DMS153 (cell line): ENCODE data around the gene PXN.
A peak's percentile ranks its signal among the peaks of the same experiment; 100 is the strongest.

ENCODE experiments used
- DNase-seq: peaks from one replicate; lab custom pipeline; 2025; lab: John Stamatoyannopoulos, UW

The PXN gene

DNA sequence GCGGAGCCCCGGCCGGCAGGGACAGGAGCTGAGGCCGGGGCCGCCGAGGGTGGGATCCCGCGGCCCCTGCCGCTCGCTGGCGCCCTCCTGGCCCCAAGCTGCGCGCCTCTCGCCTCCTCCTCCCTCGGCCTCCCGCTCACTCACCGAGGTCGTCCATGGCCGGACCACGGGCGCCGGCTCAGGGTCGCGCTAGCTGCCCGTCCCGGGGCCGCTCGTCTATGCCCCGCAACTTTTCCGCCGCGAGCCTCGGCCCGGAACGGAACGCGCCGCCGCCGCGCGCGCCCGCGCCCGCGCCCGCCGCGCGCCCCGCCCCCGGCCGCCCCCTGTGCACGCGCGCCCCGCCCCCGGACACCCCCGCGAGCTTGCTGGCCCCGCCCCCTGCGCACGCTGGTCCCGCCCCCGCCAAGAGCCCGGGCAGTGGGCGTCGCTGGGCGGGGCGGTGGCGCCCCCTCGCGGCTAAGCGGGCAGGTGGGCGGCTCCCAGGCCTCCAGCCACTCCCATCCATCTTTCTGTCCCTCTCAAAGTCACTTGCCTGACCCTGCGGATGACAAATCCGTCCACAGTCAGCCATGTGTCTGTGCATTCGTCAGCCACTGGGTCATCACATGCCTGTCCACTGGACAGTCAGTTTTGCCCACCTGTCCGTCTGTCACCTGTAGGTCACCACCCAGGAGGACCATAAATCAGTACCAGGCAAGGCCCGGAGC is at the start of gene PXN:
PXN (minus strand) TSS at position 258 of the 707 bp plus-strand sequence; CDS start at position 157, 101 bp downstream.
- no peak for DNase-seq

DNA sequence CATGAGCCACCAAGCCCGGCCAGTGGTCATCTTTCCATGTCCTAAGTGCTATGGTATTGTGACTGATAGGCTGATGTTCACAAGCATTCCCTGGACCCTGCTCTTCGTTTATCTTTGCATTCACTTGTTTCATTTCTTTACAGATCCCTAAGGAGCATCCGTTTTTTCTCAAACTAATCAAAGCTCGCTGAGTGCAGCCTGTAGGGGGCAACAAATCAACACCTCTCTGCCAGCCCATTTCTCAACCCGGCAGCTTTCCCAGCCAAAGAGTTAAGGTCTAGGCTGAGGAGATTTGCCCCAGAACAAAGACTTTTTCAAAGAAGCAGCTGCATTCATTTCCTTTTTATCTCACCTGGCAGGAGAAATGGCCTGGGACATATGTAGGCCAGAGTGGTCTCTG is 48.7 kb upstream of the PXN start:
- no peak for DNase-seq

DNA sequence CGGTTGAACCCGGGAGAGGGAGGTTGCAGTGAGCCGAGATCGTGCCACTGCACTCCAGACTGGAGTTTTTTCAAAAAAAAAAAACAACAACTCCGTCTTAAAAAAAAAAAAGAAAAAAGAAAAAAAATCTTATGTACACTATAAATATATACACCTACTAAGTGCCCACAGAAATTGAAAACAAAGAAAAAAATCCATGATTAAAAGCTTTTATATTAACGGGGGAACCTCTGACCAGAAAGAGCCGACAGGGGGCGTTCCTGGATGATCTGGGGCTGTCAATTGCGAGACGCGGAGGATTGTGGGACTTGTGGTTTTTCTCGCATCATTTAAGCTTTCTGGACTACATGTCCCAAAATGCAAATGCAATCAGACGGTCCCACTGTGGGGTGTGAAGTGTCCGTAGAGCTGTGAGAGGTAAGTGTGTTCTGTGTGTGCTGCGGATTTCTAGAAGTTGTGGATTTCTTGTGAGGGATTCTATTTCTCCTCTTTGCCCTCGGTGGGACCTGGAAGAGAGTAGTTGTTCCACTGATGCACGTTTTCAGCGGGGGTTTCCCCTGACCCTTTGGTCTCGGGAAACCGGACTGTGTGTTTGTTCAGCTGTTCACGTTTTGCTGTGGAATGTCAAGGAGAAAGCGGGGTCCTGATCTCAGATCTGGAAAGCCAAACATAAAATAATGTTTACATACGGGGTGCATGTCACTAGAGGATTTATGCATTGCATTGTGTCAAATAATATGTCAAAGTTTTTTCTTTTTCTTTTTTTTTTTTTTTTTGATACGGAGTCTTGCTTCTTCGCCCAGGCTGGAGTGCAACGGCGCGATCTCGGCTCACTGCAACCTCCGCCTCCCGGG is 36.7 kb upstream of the PXN start, which contains the start of gene SIRT4:
SIRT4 (plus strand) TSS at position 360 of the 854 bp plus-strand sequence. CDS start 1,241 bp downstream, outside the sequence.
- DNase-seq = peak; percentile 90

DNA sequence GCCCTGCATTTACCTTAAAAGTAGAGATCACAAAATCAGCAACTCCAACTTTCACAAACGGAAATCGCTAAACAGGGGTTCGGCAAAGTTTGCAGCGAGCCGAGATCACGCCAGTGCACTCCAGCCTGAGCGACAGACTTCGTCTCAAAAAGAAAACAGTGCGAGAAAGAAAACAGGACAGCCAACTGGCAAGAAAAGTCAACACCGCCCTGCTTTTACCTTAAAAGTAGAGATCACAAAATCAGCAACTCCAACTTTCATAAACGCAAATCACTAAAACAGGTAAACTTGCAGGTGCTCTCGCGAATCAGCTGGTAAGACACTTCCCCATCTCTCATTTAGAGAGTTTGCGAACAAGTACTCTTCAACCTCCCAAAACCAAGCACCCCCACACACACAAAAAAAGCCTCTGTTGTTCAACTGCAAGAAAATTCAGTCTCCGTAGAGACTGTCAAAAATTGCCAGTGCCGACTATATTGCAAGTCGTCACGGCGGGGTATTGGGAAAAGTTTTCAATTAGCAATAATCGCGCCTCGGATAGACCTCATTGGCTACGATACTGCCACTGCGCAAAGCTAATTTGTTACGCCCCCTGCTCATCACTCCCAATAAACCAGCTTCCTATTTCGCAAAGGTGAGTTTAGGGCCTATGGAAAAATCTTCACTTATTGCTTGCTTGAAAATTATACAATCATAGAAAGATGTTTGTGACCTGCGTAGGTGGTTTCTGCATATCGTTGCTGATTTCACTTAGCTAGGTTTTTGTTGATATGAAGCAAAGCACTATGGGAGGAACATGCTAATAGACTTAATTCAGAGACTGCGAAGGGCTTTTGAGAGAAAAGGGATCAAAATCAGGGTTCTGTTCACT is 27.4 kb upstream of the PXN start, which contains the start of gene RNU4-1:
RNU4-1 (minus strand) TSS at position 577 of the 871 bp plus-strand sequence.
- peak; percentile 74 for DNase-seq

DNA sequence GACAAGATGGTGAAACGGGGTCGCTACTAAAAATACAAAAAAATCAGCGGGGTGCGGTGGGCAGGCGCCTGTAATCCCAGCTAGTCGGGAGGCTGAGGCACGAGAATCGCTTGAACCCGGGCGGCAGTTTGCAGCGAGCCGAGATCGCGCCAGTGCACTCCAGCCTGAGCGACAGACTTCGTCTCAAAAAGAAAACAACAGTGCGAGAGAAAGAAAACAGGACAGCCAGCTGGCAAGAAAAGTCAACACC is 26.8 kb upstream of the PXN start:
- DNase-seq = no peak

DNA sequence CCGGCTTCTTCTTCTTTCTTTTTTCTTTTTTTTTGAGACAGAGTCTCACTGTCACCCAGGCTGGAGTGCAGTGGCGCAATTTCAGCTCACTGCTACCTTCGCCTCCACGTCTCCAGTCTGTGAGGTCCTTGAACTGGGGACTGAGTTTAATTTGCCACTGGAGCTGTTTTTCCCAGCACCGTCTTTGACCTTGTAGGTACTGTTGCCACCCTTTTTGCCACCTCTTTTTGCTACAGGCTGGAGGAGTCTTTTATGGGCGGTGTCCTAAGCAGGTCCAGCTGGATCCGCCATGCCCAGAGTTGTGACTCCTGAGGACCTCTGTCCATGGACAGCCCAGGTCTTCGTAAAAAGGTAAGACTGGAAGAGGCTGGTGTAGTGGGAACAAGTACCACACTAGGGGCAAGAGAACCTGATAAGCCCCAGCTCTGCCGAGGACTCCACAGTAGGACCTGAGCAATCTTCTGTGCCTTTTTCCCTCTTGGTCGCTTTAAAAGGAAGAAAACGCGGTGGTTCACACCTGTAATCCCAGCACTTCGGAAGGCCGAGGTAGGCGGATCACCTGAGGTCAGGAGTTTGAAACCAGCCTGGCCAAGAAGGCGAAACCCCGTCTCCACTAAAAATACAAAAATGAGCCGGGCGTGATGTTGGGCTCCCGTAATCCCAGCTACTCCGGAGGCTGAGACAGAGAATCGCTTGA is 25.2 kb upstream of the PXN start:
- peak; percentile 24 for DNase-seq

DNA sequence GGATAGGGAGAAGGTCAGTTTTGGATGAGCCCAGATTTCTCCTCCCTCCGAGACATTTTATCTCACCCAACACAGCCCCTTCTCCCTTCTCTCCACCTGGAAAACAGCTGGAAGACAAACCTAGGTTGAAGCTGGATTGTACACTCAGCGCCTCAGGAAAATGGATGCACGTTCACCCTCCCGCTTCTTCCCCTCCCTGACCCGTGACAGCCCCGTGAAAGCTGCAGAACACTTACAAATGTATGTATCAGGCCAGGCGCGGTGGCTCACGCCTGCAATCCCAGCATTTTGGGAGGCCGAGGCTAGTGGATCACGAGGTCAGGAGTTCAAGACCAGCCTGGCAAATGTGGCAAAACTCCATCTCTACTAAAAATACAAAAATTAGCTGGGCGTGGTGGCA is 22.0 kb upstream of the PXN start:
- DNase-seq = no peak

DNA sequence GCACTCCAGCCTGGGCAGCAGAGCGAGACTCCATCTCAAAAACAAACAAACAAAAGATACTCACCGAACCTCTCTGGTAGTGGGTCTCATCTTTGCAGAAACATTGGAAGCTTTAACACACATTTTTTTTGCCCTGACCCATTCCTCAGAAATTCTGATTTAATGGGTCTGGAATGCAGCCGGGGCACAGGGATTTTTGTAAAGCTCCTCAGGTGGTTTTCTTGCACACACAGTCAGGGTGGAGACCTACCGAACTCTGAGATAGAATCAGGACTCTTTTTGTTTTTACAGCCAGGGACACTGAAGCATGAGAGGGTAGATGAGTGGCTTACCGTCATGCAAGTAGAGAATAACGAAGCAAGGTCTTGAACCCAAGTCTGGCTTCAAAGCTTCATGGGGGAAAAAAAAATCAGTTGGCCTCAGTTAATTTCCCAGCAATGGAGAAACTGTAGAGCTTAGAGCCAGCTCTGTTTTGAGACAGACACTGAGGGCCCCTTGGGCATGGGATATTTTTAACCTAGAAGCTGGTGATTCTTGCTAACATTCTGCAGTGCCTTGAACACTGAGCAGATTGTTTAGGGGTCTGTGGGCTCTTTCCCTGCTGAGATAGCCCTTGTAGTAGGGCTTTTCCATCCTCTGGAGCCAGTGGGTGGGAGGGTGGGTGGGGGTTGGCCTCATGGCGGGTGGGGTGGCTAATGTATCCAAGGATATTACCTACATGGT is 21.4 kb upstream of the PXN start:
- DNase-seq = no peak

DNA sequence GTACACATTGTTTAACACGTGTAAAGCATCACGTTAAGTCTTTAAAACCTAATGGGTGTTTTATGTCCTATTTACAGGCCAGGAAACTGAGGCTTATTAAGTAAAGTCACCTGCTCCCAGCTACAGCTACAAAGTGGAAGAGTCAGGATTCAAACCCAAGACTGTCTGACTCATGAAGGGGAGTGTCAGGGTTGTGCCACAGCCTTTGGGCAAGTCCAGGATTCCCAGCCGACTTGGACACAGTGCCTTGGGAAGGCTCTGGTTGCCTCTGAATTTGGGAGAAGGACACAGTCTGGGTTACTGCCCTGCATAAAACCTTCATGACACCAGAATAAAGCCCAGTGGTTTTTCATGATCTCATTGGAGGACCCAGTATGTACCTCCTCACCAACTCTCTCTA is 18.9 kb upstream of the PXN start:
- no peak for DNase-seq

DNA sequence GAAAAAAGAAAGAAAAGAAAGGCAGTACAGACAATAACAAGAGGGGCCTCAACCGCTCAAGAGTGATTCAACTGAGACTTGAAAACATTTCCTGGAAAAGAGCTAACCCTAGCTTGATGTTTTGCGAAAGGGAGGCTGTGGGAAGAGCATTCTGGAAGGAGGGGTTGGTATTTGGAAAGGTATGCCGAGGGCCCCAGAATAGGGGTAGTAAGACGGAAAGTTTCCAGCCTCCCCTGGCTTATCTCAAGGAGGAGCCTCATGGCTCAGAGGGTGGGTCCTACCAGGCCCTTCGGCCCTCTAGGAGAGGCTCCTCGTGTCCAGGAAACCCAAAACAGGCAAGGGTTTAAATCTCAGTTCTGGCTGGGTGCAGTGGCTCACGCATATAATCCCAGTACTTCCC is 17.8 kb upstream of the PXN start:
- DNase-seq = no peak

DNA sequence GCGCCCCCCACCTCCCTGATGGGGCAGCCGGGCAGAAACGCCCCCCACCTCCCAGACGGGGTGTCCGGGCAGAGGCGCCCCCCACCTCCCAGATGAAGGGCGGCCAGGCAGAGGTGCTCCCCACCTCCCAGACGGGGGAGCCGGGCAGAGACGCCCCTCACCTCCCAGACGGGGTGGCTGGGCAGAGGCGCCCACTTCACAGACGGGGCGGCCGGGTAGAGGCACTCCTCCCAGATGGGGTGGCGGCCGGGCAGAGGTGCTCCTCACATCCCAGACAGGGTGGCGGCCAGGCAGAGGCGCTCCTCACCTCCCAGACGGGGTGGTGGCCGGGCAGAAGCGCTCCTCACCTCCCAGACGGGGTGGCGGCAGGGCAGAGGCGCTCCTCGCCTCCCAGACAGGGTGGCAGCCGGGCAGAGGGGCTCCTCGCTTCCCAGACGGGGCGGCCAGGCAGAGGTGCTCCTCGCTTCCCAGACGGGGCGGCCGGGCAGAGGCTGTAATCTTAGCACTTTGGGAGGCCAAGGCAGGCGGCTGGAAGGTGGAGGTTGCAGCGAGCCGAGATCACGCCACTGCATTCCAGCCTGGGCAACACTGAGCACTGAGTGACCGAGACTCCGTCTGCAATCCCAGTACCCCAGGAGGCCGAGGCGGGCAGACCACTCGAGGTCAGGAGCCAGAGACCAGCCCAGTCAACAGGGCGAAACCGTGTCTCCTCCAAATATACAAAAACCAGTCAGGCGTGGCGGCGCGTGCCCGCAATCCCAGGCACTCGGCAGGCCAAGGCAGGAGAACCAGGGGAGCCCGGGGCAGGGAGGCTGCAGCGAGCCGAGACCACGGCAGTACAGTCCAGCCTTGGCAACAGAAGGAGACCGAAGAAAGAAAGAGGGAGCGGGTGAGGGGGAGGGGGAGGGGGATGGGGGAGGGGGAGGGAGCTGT is 12.9 kb upstream of the PXN start:
- DNase-seq = no peak

DNA sequence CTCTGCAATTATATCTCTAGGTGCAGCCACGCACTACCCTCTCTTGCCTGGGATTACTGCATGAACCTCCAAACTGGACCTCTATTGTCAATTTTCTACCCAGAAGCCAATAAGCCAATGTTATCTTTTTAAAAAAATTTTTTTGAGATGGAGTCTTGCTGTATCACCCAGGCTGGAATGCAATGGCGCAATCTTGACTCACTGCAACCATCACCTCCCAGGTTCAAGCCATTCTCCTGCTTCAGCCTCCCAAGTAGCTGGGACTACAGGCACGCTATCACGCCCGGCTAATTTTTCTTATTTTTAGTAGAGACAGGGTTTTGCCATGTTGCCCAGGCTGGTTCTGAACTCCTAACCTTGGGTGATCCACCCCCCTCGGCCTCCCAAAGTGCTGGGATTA is 11.2 kb upstream of the PXN start:
- no peak for DNase-seq

DNA sequence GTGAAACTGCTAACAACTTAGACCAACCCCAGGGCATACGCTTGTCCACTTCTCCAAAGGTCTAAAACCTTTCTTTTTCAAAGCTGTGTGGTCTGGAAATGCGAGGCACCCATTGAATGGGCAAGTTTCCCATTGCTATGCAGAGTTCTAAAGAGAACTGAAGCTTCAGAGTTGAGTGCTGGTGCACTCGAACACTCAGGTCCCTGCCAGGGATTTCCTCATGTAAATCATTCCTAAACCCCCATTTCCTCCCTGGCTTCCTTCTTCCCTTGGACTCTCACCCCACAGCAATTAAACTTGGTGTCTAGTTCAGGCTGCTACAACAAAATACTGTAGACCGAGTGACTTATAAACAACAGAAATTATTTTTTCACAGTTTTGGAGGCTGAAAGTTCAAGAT is 2.2 kb upstream of the PXN start:
- DNase-seq = no peak

DNA sequence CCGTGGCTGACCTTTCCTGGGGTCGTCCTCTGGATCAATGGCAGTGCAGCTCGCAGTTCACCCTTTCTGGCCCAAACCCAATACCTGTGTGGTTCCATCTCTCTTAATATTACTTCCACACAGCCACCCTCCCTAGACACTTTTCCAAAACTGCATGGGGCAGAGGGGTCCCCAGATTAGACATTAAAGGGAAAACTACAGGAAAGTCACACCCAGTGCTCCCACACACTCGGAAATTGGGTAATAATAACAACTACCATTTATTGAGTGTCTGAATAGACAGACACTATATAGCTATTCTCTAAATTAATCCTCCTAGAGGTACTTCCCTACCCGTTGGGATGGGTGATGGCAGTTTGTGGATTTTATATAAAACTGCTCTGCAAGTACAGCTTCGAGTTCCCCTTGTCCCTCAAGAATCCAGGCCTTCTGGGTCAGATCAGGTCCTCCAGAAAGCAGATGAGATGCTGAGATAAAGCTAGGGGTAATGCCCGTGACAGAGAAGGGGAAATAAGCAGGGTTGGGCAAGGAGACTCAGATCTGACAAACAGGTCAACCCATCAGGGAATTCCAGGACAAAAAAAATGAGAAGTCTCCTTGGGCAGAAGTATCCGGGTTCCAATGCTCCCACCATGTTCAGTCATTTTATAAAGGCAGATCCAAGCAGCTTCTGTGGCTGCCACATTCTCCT is 795 bp upstream of the PXN start:
- no peak for DNase-seq

DNA sequence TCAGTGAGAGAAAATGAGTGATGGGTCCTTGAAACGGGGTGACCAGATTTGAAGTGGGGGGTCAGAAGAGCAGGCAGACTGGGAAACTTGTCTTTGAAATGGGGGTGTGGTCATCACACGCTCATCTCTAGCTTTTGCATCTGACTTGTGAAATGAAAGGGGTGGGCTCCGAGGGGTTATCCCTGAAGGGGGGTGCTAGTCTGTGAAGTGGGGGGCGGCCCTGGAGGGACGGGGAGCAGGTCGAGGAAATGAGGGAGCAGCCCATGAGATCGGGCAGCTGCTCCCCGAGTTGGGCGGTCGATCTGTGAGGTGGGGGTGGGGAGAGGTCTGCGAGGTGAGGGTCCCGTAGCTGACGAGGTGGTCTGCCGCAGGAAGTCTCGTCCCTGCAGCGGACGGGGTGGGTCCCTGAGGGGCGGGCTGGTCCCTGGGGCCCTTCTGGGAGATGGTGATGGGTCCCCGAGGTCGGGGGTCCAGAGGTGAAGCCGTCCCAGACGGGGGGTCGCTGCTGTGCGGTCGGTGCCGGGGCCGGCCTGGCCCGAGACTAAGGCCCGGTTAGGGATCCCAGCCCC is 542 bp downstream of the PXN start:
- no peak for DNase-seq

DNA sequence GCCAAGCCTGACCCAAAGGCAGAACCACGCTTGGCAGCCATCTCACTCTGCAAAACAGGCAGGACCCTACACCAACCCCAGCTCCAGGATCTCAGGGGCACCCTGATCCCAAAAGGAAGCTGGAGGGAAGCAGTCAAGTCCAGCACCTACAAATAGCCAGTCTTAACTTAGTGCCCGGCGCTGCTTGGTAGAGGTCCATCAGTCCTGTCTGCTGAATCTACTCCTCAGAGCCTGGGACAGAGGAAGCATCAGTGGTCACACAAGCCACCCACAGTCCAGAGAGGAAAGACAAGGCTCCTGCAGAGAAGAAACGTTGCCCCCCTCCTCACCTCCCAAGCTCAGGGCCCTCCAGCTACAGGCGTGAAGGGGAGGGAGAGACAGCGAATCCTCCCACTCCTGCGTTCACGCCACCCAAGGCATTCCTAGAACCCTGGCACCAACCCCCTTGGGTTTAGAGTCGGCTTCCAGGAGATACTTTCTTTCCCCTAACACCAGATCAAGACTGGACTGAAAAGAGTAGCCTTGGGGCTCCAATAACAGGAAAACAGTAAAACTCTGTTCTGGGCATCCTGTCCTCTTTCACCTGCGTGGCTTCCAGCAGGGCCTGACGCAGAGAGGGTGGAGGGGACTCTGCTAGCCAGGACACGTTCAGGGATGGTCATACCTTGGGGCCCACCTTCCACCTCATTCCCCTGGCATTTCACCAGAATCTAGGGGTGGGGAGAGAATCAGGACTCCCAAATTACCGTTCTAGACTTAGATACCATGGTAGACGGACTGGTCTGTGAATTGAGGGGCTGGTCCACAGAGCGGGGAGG is 1.2 kb downstream of the PXN start:
- DNase-seq = no peak

DNA sequence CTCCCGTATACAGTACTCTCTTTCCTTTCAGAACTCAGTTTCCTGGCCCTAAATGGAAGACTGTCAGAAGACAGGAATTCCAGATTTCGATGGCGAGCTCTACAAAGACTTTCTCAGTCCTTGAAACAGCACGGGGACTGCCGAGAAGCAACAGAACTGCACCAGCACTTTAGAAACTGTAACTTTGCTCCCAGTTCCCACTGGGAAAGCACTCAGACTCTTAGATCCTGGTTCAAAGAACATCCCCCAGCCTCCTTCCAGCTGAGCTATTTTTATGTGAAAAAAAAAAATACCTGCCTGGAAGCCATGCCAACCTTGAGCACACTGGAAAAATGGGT is 1.8 kb downstream of the PXN start:
- DNase-seq = no peak
